Dendritic cell treated with granulocyte-macrophage colony-stimulating factor and Interleukin-4, amounts not matched to agents 40 ng/mL and 50 ng/mL, for 4 days (primary cell): Measurements from ENCODE around the gene SLC19A2.

Source experiments
- H3K27ac Mint-ChIP-seq: one replicate; pipeline ENCODE4 v1.8.0; 2022; ENCODE audit warnings: mild to moderate bottlenecking, mixed read lengths
- H3K27me3 Mint-ChIP-seq: one replicate; pipeline ENCODE4 v1.8.0; 2022; ENCODE audit warnings: mild to moderate bottlenecking, mixed read lengths
- H3K36me3 Mint-ChIP-seq: one replicate; pipeline ENCODE4 v1.8.0; 2022; ENCODE audit warnings: low read depth, mixed read lengths
- H3K4me1 Mint-ChIP-seq: one replicate; pipeline ENCODE4 v1.8.0; 2022; ENCODE audit warnings: low read depth, mixed read lengths
- H3K4me3 Mint-ChIP-seq: one replicate; pipeline ENCODE4 v1.8.0; 2022; ENCODE audit warnings: mild to moderate bottlenecking, moderate library complexity, mixed read lengths
- H3K9me3 Mint-ChIP-seq: one replicate; pipeline ENCODE4 v1.8.0; 2022; ENCODE audit warnings: mixed read lengths
- intact Hi-C: fragments of 100-400 bp; cut with micrococcal nuclease; formaldehyde crosslinking; loops from one replicate; pipeline ENCODE4 v1.15.0; 2022

SLC19A2 gene

DNA sequence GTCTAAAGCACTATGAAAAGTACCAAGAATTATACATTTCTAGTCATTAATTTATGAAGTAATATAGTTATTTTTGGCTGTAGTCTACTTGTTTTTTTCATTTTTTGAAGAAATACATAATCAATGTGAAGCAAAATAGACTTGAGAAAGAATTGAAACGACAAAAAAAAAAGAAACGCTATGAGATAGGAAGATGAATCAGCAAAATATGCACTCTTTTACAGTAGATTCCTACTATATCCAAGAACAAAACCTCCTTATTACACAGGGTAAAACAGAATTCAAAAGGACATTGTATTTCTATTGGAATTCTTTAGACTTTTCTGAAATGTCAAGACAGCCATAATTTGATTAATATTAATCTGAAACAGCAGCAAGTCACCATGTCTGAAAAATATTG, 32.8 kb downstream of the SLC19A2 start:
- H3K36me3 Mint-ChIP-seq, result no peaks in the 10 kb centered on the region
- H3K4me3 Mint-ChIP-seq, result no peak overlapping the region
- intact Hi-C loops, result no loop called here
- peaks cover 10% of the 10 kb centered on the region for H3K9me3 Mint-ChIP-seq
- no peaks in the 10 kb centered on the region for H3K27me3 Mint-ChIP-seq
- no peak overlapping the region for H3K27ac Mint-ChIP-seq
- peaks cover 10% of the 10 kb centered on the region for H3K4me1 Mint-ChIP-seq

DNA sequence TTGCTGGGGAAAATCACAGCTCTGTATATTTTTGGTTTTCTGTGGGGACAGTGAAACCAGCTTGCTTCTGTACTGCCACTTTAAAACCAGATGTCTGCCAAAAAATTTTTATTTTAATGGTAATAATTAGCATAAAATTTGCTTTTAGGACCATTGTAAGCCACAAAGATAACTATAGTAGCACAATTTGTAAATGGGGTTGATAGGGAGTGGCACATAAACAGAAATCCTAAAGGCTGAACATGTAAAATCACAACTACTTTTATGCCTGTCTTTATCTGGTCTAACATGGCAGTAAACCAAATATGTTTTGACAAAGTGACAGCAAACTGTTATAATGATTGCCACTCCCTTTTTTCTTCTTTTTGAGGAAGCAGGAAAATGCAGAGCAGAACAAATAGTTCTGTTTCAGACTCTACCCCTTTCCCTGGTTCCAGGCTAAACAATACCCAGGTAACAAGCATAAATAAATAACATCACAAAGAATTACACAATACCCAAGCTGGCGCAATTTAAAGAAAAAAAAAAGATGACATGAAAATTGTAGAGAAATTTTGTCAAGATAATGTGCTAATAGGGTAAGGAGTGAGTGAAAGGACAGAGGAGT, 34.4 kb downstream of the SLC19A2 start:
- Mint-ChIP-seq H3K4me1 (peaks cover 10% of the 10 kb centered on the region), H3K27ac (no peak overlapping the region), H3K4me3 (no peak overlapping the region), H3K36me3 (no peaks in the 10 kb centered on the region), H3K27me3 (no peaks in the 10 kb centered on the region), H3K9me3 (no peaks in the 10 kb centered on the region)
- intact Hi-C loops, result no loop called here

DNA sequence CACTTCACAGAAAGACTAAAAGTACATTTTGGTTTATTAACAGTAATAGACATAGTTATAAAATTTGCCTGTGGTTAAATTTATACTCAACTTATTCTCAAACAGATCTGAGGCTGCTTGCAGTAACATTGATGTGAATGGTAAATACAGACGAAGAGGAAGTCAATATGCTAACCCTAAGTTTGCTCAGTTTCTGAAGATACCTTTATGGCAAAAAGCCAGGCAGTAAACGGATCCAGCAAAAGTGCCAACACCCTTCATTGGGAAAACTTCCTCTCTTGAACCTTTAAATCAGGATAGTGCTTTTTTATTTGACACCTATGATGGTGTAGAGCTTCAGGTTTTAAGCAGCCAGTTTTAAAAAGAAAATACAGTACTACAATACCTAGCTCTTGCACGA, 41.8 kb downstream of the SLC19A2 start:
- H3K9me3 Mint-ChIP-seq, result peaks cover 12% of the 10 kb centered on the region
- no peaks in the 10 kb centered on the region for H3K27me3 Mint-ChIP-seq
- H3K36me3 Mint-ChIP-seq, result no peaks in the 10 kb centered on the region
- H3K4me1 Mint-ChIP-seq, result no peaks in the 10 kb centered on the region
- intact Hi-C loops, result no loop called here
- no peak overlapping the region for H3K4me3 Mint-ChIP-seq
- H3K27ac Mint-ChIP-seq, result no peak overlapping the region

DNA sequence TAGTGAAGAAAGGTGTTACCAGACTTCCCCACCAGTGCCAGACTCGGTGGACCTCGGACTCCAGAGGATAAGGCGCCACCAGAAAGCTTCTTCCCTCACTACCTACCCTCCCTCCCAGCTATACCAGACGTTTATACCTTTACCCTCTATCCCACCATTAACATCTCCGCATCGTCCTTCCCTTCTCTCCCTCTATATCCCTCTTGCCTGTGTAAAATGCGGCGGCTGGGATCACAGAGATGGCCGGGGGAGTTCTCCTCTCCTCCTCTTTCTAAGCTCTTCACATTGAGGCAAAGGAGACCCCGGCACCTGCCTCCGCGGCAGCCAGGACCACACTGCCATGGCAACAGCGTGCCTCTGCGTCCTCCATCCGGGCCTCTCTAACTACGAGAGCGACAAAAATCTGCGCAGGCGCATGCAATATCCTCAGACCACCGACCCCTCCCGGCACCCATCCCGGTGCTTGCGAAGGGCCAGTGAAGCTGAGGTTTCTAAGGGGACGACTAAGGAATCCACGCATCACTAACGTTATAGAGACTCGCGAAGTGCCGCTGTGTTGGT, 58.6 kb downstream of the SLC19A2 start, which contains the start of gene CCDC181:
Gene CCDC181, minus strand, starts transcription at position 394 of the 561 bp plus-strand sequence. CDS start 2,547 bp downstream, outside the sequence.
- no peak within 1 kb of the TSS for H3K27ac Mint-ChIP-seq
- intact Hi-C loops, result no loop called here

GRCh38 chr1:169426174-169426705, 59.5 kb downstream of the SLC19A2 start:
- no peak overlapping the region for H3K27ac Mint-ChIP-seq
- no peaks in the 10 kb centered on the region for H3K36me3 Mint-ChIP-seq

More for the DNA sequence above, 58.6 kb downstream of the SLC19A2 start, which contains the start of gene CCDC181:
- Mint-ChIP-seq H3K4me1 (peaks cover 6% of the 10 kb centered on the region), H3K4me3 (peak within 1 kb of the TSS; percentile 55), H3K36me3 (no peaks in the 10 kb centered on the region), H3K9me3 (peaks cover 8% of the 10 kb centered on the region), H3K27me3 (peaks cover 30% of the 10 kb centered on the region)

GRCh38 chr1:169421309-169421708, 64.4 kb downstream of the SLC19A2 start:
- Mint-ChIP-seq H3K4me3 (no peak overlapping the region), H3K9me3 (no peaks in the 10 kb centered on the region), H3K4me1 (no peaks in the 10 kb centered on the region), H3K27ac (no peak overlapping the region), H3K27me3 (peaks cover 8% of the 10 kb centered on the region), H3K36me3 (no peaks in the 10 kb centered on the region)
- intact Hi-C loops, result no loop called here

More at GRCh38 chr1:169426174-169426705, 59.5 kb downstream of the SLC19A2 start:
- H3K27me3 Mint-ChIP-seq, result peaks cover 30% of the 10 kb centered on the region
- peaks cover 6% of the 10 kb centered on the region for H3K4me1 Mint-ChIP-seq
- H3K4me3 Mint-ChIP-seq, result no peak overlapping the region
- intact Hi-C loops, result no loop called here
- H3K9me3 Mint-ChIP-seq, result no peaks in the 10 kb centered on the region

GRCh38 chr1:169414952-169415351, 70.8 kb downstream of the SLC19A2 start:
- Mint-ChIP-seq H3K9me3 (peaks cover 12% of the 10 kb centered on the region), H3K36me3 (no peaks in the 10 kb centered on the region), H3K27ac (no peak overlapping the region), H3K4me3 (no peak overlapping the region), H3K4me1 (no peaks in the 10 kb centered on the region), H3K27me3 (no peaks in the 10 kb centered on the region)
- intact Hi-C loops, result no loop called here
